Glutamatergic neuron (in vitro differentiated cells): ENCODE results near the gene TP53TG5. TPM values are rescaled to one million over a fixed set of nuclear protein-coding genes. Genes with fewer than 3 reads are reported as not detected.
A peak's percentile ranks its signal among the peaks of the same experiment; 100 is the strongest.

Source experiments
- DNase-seq: peaks from one replicate; pipeline ENCODE4 v3.0.0; 2022
- H3K27ac Mint-ChIP-seq: one replicate; pipeline ENCODE4 v1.8.0; 2020; ENCODE audit warnings: mild to moderate bottlenecking, mixed read lengths, inconsistent platforms; ENCODE audit not compliant: unreplicated experiment
- H3K27me3 Mint-ChIP-seq: one replicate; pipeline ENCODE4 v1.8.0; 2020; ENCODE audit warnings: mild to moderate bottlenecking, moderate library complexity, mixed read lengths, inconsistent platforms; ENCODE audit not compliant: unreplicated experiment
- H3K36me3 Mint-ChIP-seq: one replicate; pipeline ENCODE4 v1.8.0; 2020; ENCODE audit warnings: mild to moderate bottlenecking, mixed read lengths, inconsistent platforms; ENCODE audit not compliant: unreplicated experiment
- H3K4me1 Mint-ChIP-seq: one replicate; pipeline ENCODE4 v1.8.0; 2020; ENCODE audit warnings: mild to moderate bottlenecking, low read depth, mixed read lengths, inconsistent platforms; ENCODE audit not compliant: unreplicated experiment
- H3K4me3 Mint-ChIP-seq: one replicate; pipeline ENCODE4 v1.8.0; 2020; ENCODE audit warnings: mild to moderate bottlenecking, mixed read lengths, inconsistent platforms; ENCODE audit not compliant: unreplicated experiment
- H3K9me3 Mint-ChIP-seq: one replicate; pipeline ENCODE4 v1.8.0; 2020; ENCODE audit warnings: mild to moderate bottlenecking, moderate library complexity, mixed read lengths, inconsistent platforms; ENCODE audit not compliant: unreplicated experiment
- total RNA-seq: library from RNA; stranded (reverse); fragmentation: NEBNext Ultra II Directional; extraction: Animal tissue kit (Norgen Biotek cat#: 25700); gene quantifications from one replicate; pipeline ENCODE4 v1.2.1, GENCODE V29; 2021; ENCODE audit not compliant: unreplicated experiment
- TF ChIP-seq, protein P1 (sequence below): fragments of 200-600 bp; sonication (generic); IDR thresholded peaks from one replicate; pipeline ENCODE4 v1.5.0; 2021; ENCODE audit not compliant: partially characterized antibody, unreplicated experiment

TP53TG5 gene
- total RNA-seq, 1 donor from 2014 or later = not detected

DNA sequence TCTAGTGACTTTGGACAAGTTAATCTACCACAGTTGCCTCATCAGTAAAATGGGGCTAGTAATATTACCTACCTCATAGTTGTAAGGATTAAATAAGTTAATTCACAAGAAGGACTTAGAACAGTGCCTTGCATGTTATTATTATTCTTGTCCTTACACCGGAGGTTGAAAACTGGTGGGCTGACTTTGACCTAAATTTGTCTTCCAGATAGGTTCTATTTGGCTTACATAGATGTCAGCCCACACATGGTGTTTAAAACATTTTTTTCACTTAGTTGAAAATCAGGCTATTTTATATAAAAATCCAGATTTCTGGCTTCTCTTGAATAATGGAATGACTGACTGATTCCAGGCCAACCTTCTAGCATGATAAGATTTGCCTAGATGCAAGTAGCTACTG, 11.9 kb downstream of the TP53TG5 start:
- TF ChIP-seq, protein P1, sequence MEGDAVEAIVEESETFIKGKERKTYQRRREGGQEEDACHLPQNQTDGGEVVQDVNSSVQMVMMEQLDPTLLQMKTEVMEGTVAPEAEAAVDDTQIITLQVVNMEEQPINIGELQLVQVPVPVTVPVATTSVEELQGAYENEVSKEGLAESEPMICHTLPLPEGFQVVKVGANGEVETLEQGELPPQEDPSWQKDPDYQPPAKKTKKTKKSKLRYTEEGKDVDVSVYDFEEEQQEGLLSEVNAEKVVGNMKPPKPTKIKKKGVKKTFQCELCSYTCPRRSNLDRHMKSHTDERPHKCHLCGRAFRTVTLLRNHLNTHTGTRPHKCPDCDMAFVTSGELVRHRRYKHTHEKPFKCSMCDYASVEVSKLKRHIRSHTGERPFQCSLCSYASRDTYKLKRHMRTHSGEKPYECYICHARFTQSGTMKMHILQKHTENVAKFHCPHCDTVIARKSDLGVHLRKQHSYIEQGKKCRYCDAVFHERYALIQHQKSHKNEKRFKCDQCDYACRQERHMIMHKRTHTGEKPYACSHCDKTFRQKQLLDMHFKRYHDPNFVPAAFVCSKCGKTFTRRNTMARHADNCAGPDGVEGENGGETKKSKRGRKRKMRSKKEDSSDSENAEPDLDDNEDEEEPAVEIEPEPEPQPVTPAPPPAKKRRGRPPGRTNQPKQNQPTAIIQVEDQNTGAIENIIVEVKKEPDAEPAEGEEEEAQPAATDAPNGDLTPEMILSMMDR = no peak
- peaks cover 4% of the 10 kb centered on the region for H3K27me3 Mint-ChIP-seq
- no peak overlapping the region for H3K4me3 Mint-ChIP-seq
- H3K9me3 Mint-ChIP-seq = peaks cover 5% of the 10 kb centered on the region
- DNase-seq = no peak
- no peaks in the 10 kb centered on the region for H3K36me3 Mint-ChIP-seq
- no peak overlapping the region for H3K27ac Mint-ChIP-seq
- H3K4me1 Mint-ChIP-seq = peaks cover 11% of the 10 kb centered on the region

DNA sequence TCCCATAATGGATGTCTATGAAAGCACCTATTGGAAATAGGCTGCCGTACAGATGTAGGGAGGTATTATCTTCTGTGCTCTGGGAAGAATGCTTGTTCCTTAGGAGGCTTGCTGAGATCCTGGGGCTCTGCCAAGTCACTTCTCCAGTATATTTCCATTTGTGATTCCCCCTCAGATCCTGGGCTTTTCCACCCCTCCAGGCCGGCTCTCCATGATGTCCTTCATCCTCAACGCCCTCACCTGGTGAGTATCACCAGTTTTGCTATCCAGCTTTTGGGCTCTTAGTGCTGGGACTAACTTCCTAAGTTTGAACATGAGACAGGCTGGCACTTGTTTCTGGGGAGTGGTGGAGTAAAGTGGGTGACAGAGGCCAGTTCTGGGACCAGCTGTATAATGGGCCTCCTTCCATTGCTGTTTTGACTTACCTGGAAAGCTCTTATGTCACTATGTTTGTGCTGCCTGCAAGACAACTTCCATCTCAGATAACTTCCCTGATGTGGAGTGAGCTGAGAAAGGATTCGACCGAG, 12.6 kb downstream of the TP53TG5 start:
- no peak for DNase-seq
- Mint-ChIP-seq H3K4me3 (no peak overlapping the region), H3K27me3 (peaks cover 1% of the 10 kb centered on the region), H3K36me3 (no peaks in the 10 kb centered on the region), H3K27ac (no peak overlapping the region), H3K9me3 (peaks cover 5% of the 10 kb centered on the region), H3K4me1 (peaks cover 11% of the 10 kb centered on the region)
- TF ChIP-seq, protein P1 = no peak

DNA sequence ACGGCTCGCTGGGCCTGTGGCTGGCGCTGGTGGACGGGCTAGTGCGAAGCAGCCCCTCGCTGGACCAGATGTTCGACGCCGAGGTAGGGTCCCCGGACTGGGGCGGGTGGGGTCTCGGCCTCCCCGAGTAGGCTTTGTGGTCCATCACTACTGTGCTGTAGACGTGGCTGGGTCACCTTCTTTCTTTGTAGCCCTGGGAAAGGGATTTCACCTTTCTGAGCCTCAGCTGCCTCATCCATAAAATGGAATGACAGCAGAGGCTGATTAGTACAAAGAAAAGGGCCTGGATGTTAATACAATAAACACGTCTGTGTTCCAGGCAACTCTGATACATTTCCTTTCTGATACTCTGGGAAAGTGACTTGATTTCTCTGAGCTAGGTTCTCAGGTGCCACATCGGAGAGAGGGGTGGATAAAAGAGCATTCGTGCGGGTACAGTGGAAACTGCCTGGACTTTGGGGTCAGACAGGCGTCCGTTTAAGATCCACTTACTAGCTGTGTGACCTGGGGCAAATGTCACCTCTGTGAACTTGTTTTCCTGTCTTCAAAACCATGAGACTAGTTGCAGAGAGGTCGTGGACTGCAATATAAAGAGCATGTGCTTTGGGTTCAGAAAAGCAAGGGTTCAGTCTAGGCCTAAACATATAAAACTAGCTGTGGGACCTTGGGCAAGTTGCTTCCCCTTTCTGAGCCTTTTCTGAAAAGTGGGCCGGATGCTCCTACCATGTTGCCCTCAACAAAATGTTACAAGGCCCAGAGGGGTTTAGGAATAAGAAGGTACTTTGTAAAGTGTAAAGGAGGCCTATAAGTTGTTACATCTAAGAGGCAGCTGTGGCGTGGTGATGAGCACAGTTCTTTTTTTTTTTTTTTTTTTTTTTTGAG, 14.3 kb downstream of the TP53TG5 start:
- H3K27ac Mint-ChIP-seq = peak overlapping the region; percentile 96
- H3K4me3 Mint-ChIP-seq = peak overlapping the region; percentile 97
- H3K27me3 Mint-ChIP-seq = peaks cover 1% of the 10 kb centered on the region
- H3K36me3 Mint-ChIP-seq = no peaks in the 10 kb centered on the region
- TF ChIP-seq, protein P1 = no peak
- H3K9me3 Mint-ChIP-seq = peaks cover 5% of the 10 kb centered on the region
- no peak for DNase-seq
- H3K4me1 Mint-ChIP-seq = peaks cover 11% of the 10 kb centered on the region

DNA sequence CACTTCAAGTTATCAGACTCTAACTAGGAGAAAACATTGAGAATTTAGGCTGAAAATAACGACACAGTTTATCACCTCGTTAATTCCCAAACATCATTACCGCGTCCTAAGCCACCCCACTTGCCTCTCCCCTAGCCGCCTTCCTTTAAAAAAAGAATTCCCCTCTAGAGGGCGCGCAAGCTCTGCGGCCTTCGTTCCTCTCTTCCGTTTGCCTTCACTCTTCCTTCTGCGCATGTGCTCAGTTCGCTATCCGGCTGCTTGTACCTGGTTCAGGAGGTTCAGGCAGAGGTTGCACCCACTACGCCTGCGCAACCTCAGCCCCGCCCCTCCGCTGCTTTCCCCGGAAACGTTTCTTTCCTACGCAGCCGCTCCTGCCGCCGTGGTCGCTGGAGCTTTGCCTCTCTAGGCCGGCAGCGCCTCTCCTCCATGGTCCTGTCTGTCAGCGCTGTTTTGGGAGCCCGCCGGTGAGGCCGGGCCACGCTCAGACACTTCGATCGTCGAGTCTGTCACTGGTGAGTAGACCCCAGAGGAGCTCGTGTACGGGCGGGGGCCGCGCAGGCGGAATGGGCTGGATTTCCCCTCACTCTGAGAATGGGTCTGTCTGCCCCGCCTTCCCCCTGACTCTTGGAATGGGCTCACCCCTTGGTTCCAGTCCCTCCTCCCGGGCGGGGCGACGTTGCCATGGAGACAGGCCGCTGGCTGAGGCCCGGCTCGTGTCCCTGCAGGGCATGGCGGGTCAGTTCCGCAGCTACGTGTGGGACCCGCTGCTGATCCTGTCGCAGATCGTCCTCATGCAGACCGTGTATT, 15.1 kb downstream of the TP53TG5 start, which contains the start of gene SYS1:
TSS of gene SYS1 (plus strand) at position 353 of the 807 bp plus-strand sequence. CDS start at position 729, 376 bp downstream.
- Mint-ChIP-seq H3K27ac (peak within 1 kb of the TSS; percentile 96), H3K36me3 (no peaks in the 10 kb centered on the region), H3K4me1 (peaks cover 11% of the 10 kb centered on the region), H3K27me3 (peaks cover 1% of the 10 kb centered on the region), H3K9me3 (peaks cover 5% of the 10 kb centered on the region), H3K4me3 (peak within 1 kb of the TSS; percentile 97)
- TF ChIP-seq, protein P1 = peak; percentile 80
- DNase-seq = peak; percentile 99
